B cell (primary cell): ENCODE data around the gene TMEM271. TPM values are rescaled to one million over a fixed set of nuclear protein-coding genes. Genes with fewer than 3 reads are reported as not detected.

Source experiments
- ATAC-seq: fragments of 200-7000 bp; cut with Tn5 transposase; one replicate; pipeline ENCODE4 v1.10.0; 2021; ENCODE audit warnings: low read depth, mild to moderate bottlenecking, moderate number of reproducible peaks, moderate library complexity
- CTCF ChIA-PET: fragments of 350-600 bp; sonication (Branson Sonifier 250); formaldehyde crosslinking; loops from one replicate; lab custom pipeline; 2021; ENCODE audit warnings: antibody characterized with exemption, inconsistent platforms; lab: Charles Lee
- POLR2A ChIA-PET: fragments of 350-600 bp; sonication (Branson Sonifier 250); formaldehyde crosslinking; loops from one replicate; lab custom pipeline; 2021; ENCODE audit warnings: antibody characterized with exemption; lab: Charles Lee
- DNase-seq: peaks from one replicate; pipeline ENCODE4 v3.0.0; 2013
- H2AFZ ChIP-seq: 2 replicates; pipeline ENCODE4 v1.6.1; 2012; ENCODE audit warnings: mild to moderate bottlenecking, low read depth, low read length; ENCODE audit not compliant: insufficient read depth, poor library complexity, severe bottlenecking
- H3K27ac ChIP-seq, 2 donors: 1 replicate in 1 of 2; 2 replicates in 1 of 2; pipeline ENCODE4 v1.5.1; 2012 to 2013; ENCODE audit warnings: low read length in 2 of 2, mild to moderate bottlenecking in 2 of 2, moderate library complexity in 1 of 2
- H3K27me3 ChIP-seq, 4 experiments: fragments of 200-600 bp in 1 of 4; sonication (generic) in 1 of 4; replicated peaks in 1 of 4; 1 replicate in 2 of 4; 2 replicates in 2 of 4; pipeline versions ENCODE4 v1.6.1 to v1.7.0; 2013 to 2016; ENCODE audit warnings: low read length in 3 of 4, mild to moderate bottlenecking in 2 of 4, mixed read lengths in 1 of 4, moderate library complexity in 1 of 4; ENCODE audit not compliant: insufficient read depth in 4 of 4, control insufficient read depth in 3 of 4; ENCODE audit errors: control extremely low read depth in 1 of 4
- H3K36me3 ChIP-seq, 2 experiments: replicated peaks in 1 of 2; 1 replicate in 1 of 2; 2 replicates in 1 of 2; pipeline versions ENCODE4 v1.6.1 to v1.7.1; 2013; ENCODE audit warnings: low read length in 1 of 2; ENCODE audit not compliant: insufficient read depth in 2 of 2, control insufficient read depth in 1 of 2; ENCODE audit errors: control extremely low read depth in 1 of 2, extremely low read depth in 1 of 2
- H3K4me1 ChIP-seq, 2 donors: fragments of 200-600 bp in 1 of 2; sonication (generic) in 1 of 2; 1 replicate in 1 of 2; 2 replicates in 1 of 2; pipeline versions ENCODE4 v1.5.1 to v1.6.1; 2013 to 2017; ENCODE audit warnings: low read length in 2 of 2; ENCODE audit not compliant: control insufficient read depth in 2 of 2, insufficient read depth in 2 of 2
- H3K4me2 ChIP-seq: replicated peaks from 2 replicates; pipeline ENCODE3; 2012; ENCODE audit warnings: mild to moderate bottlenecking, low read depth, low read length; ENCODE audit not compliant: poor library complexity, severe bottlenecking
- H3K4me3 ChIP-seq, 5 experiments: fragments of 200-600 bp in 1 of 5; sonication (generic) in 1 of 5; 1 replicate in 3 of 5; 2 replicates in 2 of 5; pipeline versions ENCODE4 v1.5.1 to v1.7.0; 2011 to 2016; ENCODE audit warnings: low read length in 4 of 5, mild to moderate bottlenecking in 4 of 5, low read depth in 2 of 5, control low read depth in 1 of 5, moderate library complexity in 1 of 5; ENCODE audit not compliant: insufficient read depth in 1 of 5; ENCODE audit errors: control extremely low read depth in 1 of 5, extremely low read depth in 1 of 5
- H3K79me2 ChIP-seq: fragments of 200-600 bp; sonication (generic); one replicate; pipeline ENCODE4 v1.6.0; 2016; ENCODE audit warnings: low read length; ENCODE audit not compliant: control insufficient read depth, insufficient read depth
- H3K9ac ChIP-seq: fragments of 200-600 bp; sonication (generic); 2 replicates; pipeline ENCODE4 v1.6.1; 2017; ENCODE audit warnings: mild to moderate bottlenecking, low read length, moderate library complexity
- H3K9me3 ChIP-seq, 3 donors: one replicate each; pipeline versions ENCODE4 v1.6.1 to v1.7.1; 2013; ENCODE audit warnings: low read length in 2 of 3; ENCODE audit not compliant: control insufficient read depth in 2 of 3, insufficient read depth in 1 of 3; ENCODE audit errors: control extremely low read depth in 1 of 3
- H4K20me1 ChIP-seq: 2 replicates; pipeline ENCODE4 v1.6.0; 2012; ENCODE audit warnings: mild to moderate bottlenecking, low read length; ENCODE audit not compliant: insufficient read depth, control insufficient read depth, poor library complexity, severe bottlenecking
- H3K27ac Mint-ChIP-seq: one replicate; pipeline ENCODE4 v1.8.0; 2021; ENCODE audit warnings: mixed read lengths
- H3K27me3 Mint-ChIP-seq: one replicate; pipeline ENCODE4 v1.8.0; 2021; ENCODE audit warnings: mixed read lengths
- H3K4me1 Mint-ChIP-seq: one replicate; pipeline ENCODE4 v1.8.0; 2021; ENCODE audit warnings: mixed read lengths
- H3K4me3 Mint-ChIP-seq: one replicate; pipeline ENCODE4 v1.8.0; 2021; ENCODE audit warnings: mixed read lengths
- H3K9me3 Mint-ChIP-seq: one replicate; pipeline ENCODE4 v1.8.0; 2022; ENCODE audit warnings: mixed read lengths; ENCODE audit not compliant: insufficient read depth
- CTCF ChIP-seq: fragments of 200-600 bp; IDR thresholded peaks from one replicate; pipeline ENCODE4 v1.8.0; 2022; ENCODE audit warnings: antibody characterized with exemption, mild to moderate bottlenecking
- EZH2 ChIP-seq: IDR thresholded peaks from 2 replicates; pipeline ENCODE4 v1.6.1; 2012; ENCODE audit warnings: borderline replicate concordance, low read depth, mild to moderate bottlenecking, moderate library complexity, low read length; ENCODE audit not compliant: insufficient read depth, poor library complexity, severe bottlenecking
- WGBS: methylation state at CpG from one replicate; pipeline ENCODE4 v1.1.5; 2013; ENCODE audit warnings: missing lambda C conversion rate; ENCODE audit not compliant: insufficient coverage; 5-methylcytosine and 5-hydroxymethylcytosine counted together
- intact Hi-C: fragments of 100-400 bp; cut with micrococcal nuclease; formaldehyde crosslinking; loops from one replicate; pipeline ENCODE4 v1.10.0; 2022
- polyA plus RNA-seq: library from polyadenylated mRNA; depleted of rRNA; stranded (reverse); fragments of >200 nt; gene quantifications from 2 replicates; pipeline ENCODE4 v1.2.3, GENCODE V29; 2012
- total RNA-seq, 2 donors: library from RNA; stranded (reverse); fragments of 120-200 nt in 1 of 2; gene quantifications; 1 replicate in 1 of 2; 2 replicates in 1 of 2; pipeline versions ENCODE4 v1.2.3 to v1.2.4, GENCODE V29; 2013 to 2022

TMEM271 gene
- total and polyA plus RNA-seq, 2 donors (not counting 1 experiment from before 2014, with no cell fraction given) = not detected

GRCh38 chr4:548976-549375, 27.1 kb downstream of the TMEM271 start:
- peaks cover 16% of the 10 kb centered on the region for H3K9me3 Mint-ChIP-seq
- H3K27me3 ChIP-seq = peaks cover 0 to 4% (median 2%) of the 10 kb centered on the region in 4 experiments
- no peak overlapping the region for H2AFZ ChIP-seq
- TF ChIP-seq CTCF (no peak), EZH2 (no peak)
- no peak for DNase-seq
- peaks cover 30% of the 10 kb centered on the region for H3K27me3 Mint-ChIP-seq
- H3K79me2 ChIP-seq = no peaks in the 10 kb centered on the region
- no peak overlapping the region for H3K9ac ChIP-seq
- 76% methylated on average over 3 of the region's 8 CpGs for WGBS
- no peak overlapping the region for H3K4me3 Mint-ChIP-seq
- no peaks in the 10 kb centered on the region for H4K20me1 ChIP-seq
- H3K4me1 ChIP-seq = no peaks in the 10 kb centered on the region
- no peaks in the 10 kb centered on the region for H3K4me1 Mint-ChIP-seq
- intact Hi-C loops = no loop called here
- H3K4me3 ChIP-seq = no peak overlapping the region
- H3K36me3 ChIP-seq = no peaks in the 10 kb centered on the region
- H3K9me3 ChIP-seq = peaks cover 0 to 19% (median 2%) of the 10 kb centered on the region in 3 donors
- H3K4me2 ChIP-seq = no peak overlapping the region
- POLR2A ChIA-PET = no interaction called here
- no peak overlapping the region for H3K27ac Mint-ChIP-seq
- CTCF ChIA-PET = no interaction called here
- no peak for ATAC-seq
- no peak overlapping the region for H3K27ac ChIP-seq

- ChIA-PET CTCF (no interaction called here), POLR2A (no interaction called here)
- H3K4me1 Mint-ChIP-seq = no peaks in the 10 kb centered on the region
- peaks cover 17% of the 10 kb centered on the region for H3K9me3 Mint-ChIP-seq
- Histone ChIP-seq H3K9me3 (peaks cover 0 to 19% (median 0%) of the 10 kb centered on the region in 3 donors), H3K79me2 (no peaks in the 10 kb centered on the region), H3K36me3 (no peaks in the 10 kb centered on the region), H3K27ac (no peak overlapping the region), H3K4me2 (no peak overlapping the region), H3K27me3 (peaks cover 0 to 3% (median 0%) of the 10 kb centered on the region in 4 experiments), H3K4me1 (no peaks in the 10 kb centered on the region), H3K9ac (no peak overlapping the region), H4K20me1 (no peaks in the 10 kb centered on the region), H2AFZ (no peak overlapping the region), H3K4me3 (no peak overlapping the region)
- peaks cover 15% of the 10 kb centered on the region for H3K27me3 Mint-ChIP-seq
- H3K27ac Mint-ChIP-seq = no peak overlapping the region
- TF ChIP-seq CTCF (no peak), EZH2 (no peak)
- intact Hi-C loops = no loop called here
- DNase-seq = no peak
- no peak for ATAC-seq
- no peak overlapping the region for H3K4me3 Mint-ChIP-seq
- WGBS = 93% methylated on average over 4 of the region's 5 CpGs
Measured at GRCh38 chr4:545612-546011, 30.5 kb downstream of the TMEM271 start.
